HepG2 (cell line): ENCODE measurements around the gene CHPF. TPM values are rescaled to one million over a fixed set of nuclear protein-coding genes. Genes with fewer than 3 reads are reported as not detected.
A peak's percentile ranks its signal among the peaks of the same experiment; 100 is the strongest.

Experiments
- ATAC-seq: fragments of 200-7000 bp; cut with Tn5 transposase; 3 replicates; pipeline ENCODE4 v1.9.1; 2020; ENCODE audit warnings: mild to moderate bottlenecking, moderate library complexity
- BruUV-seq: library from RNA; stranded (reverse); fragments of 400-500 nt; replicated peaks from 2 replicates; lab custom pipeline; 2021; lab: Mats Ljungman, UMichigan
- CTCF ChIA-PET: fragments of 300-600 bp; formaldehyde crosslinking; extraction: SDS; loops from one replicate; lab custom pipeline; 2021; ENCODE audit warnings: low total read pairs, inconsistent platforms, low intra/inter-chr PET ratio; lab: Yijun Ruan, JAX
- POLR2A ChIA-PET: fragments of 350-600 bp; sonication (Branson Sonifier 250); formaldehyde crosslinking; loops from one replicate; lab custom pipeline; 2020; ENCODE audit warnings: antibody characterized with exemption, inconsistent platforms; lab: Yijun Ruan, JAX
- DNase-seq: peaks from one replicate; pipeline ENCODE4 v3.0.0-alpha.2; 2015; ENCODE audit warnings: low spot score
- FAIRE-seq: peaks from 3 replicates; lab custom pipeline; 2011; peaks lifted over from hg19 to GRCh38; lab: Jason Lieb, UNC
- H2AFZ ChIP-seq: one replicate; pipeline ENCODE4 v1.6.1; 2011; ENCODE audit warnings: low read length, inconsistent platforms
- H3K27ac ChIP-seq: fragments of 300-600 bp; 3 replicates; pipeline ENCODE4 v1.8.0; 2011; ENCODE audit warnings: mixed run types, mild to moderate bottlenecking, mixed read lengths, low read length, inconsistent platforms; ENCODE audit not compliant: insufficient read depth; ENCODE audit errors: extremely low read length
- H3K27me3 ChIP-seq, 2 experiments: fragments of 200-600 bp in 1 of 2; 2 replicates in 1 of 2; 3 replicates in 1 of 2; pipeline versions ENCODE4 v1.6.0 to v1.8.0; 2011; ENCODE audit warnings: low read length in 2 of 2, mild to moderate bottlenecking in 2 of 2, moderate library complexity in 2 of 2, inconsistent platforms in 1 of 2; ENCODE audit not compliant: insufficient read depth in 2 of 2, control insufficient read depth in 1 of 2
- H3K36me3 ChIP-seq, 2 experiments: fragments of 200-600 bp in 1 of 2; replicated peaks in 1 of 2; 2 replicates in 1 of 2; 3 replicates in 1 of 2; pipeline versions ENCODE4 v1.5.1 to v1.8.0; 2011; ENCODE audit warnings: low read length in 2 of 2, inconsistent platforms in 1 of 2; ENCODE audit not compliant: insufficient read depth in 2 of 2, control insufficient read depth in 1 of 2
- H3K4me1 ChIP-seq: 2 replicates; pipeline ENCODE4 v1.5.1; 2012; ENCODE audit warnings: low read length, inconsistent platforms; ENCODE audit not compliant: insufficient read depth
- H3K4me2 ChIP-seq: 2 replicates; pipeline ENCODE4 v1.6.0; 2011; ENCODE audit warnings: low read depth, low read length, inconsistent platforms
- H3K4me3 ChIP-seq, 3 experiments: fragments of 200-600 bp in 1 of 3; sonication (generic), shearing (Covaris generic) in 1 of 3; replicated peaks in 1 of 3; 2 replicates each; pipeline ENCODE4 v1.5.1; 2011 to 2016; ENCODE audit warnings: low read length in 3 of 3, inconsistent platforms in 2 of 3, low read depth in 2 of 3, mild to moderate bottlenecking in 2 of 3, control low read depth in 1 of 3, mixed read lengths in 1 of 3; ENCODE audit not compliant: insufficient read depth in 1 of 3
- H3K79me2 ChIP-seq: one replicate; pipeline ENCODE4 v1.6.1; 2011; ENCODE audit warnings: low read length, inconsistent platforms; ENCODE audit not compliant: insufficient read depth
- H3K9ac ChIP-seq: 2 replicates; pipeline ENCODE4 v1.6.0; 2011; ENCODE audit warnings: mild to moderate bottlenecking, low read depth, low read length, inconsistent platforms; ENCODE audit not compliant: insufficient read depth
- H3K9me3 ChIP-seq: 2 replicates; pipeline ENCODE4 v1.5.1; 2012; ENCODE audit warnings: mild to moderate bottlenecking, low read length
- H4K20me1 ChIP-seq: 2 replicates; pipeline ENCODE4 v1.6.0; 2011; ENCODE audit warnings: inconsistent platforms, mild to moderate bottlenecking, low read length, moderate library complexity; ENCODE audit not compliant: insufficient read depth
- BHLHE40 ChIP-seq: IDR thresholded peaks from 2 replicates; pipeline ENCODE4 v1.6.1; 2011; ENCODE audit warnings: low read length, improper control_type of control experiment
- DNMT1 ChIP-seq: sonication (generic); formaldehyde crosslinking; IDR thresholded peaks from 2 replicates; pipeline ENCODE4 v1.5.1; 2020; ENCODE audit warnings: mild to moderate bottlenecking, missing genetic modification reagents
- KAT8 ChIP-seq: IDR thresholded peaks from 2 replicates; pipeline ENCODE4 v1.6.1; 2016; ENCODE audit warnings: missing genetic modification reagents, missing compliant biosample characterization
- KLF12 ChIP-seq: sonication (generic); formaldehyde crosslinking; IDR thresholded peaks from 2 replicates; pipeline ENCODE4 v1.4.0; 2020; ENCODE audit warnings: missing genetic modification reagents, borderline replicate concordance
- MAX ChIP-seq: IDR thresholded peaks from 2 replicates; pipeline ENCODE4 v1.6.1; 2012; ENCODE audit warnings: inconsistent platforms
- RBFOX2 ChIP-seq: fragments of 200-400 bp; formaldehyde crosslinking; IDR thresholded peaks from 2 replicates; pipeline ENCODE4 v1.6.1; 2017; ENCODE audit warnings: low read depth, mild to moderate bottlenecking, low read length
- REL ChIP-seq: sonication (generic); formaldehyde crosslinking; conservative IDR thresholded peaks from 2 replicates; pipeline ENCODE4 v1.8.0; 2022; ENCODE audit warnings: mild to moderate bottlenecking, missing genetic modification reagents, moderate library complexity
- RELA ChIP-seq: sonication (generic); formaldehyde crosslinking; IDR thresholded peaks from 2 replicates; pipeline ENCODE4 v1.4.0; 2020; ENCODE audit warnings: missing genetic modification reagents
- REPIN1 ChIP-seq: sonication (generic); formaldehyde crosslinking; IDR thresholded peaks from 2 replicates; pipeline ENCODE4 v1.8.0; 2022; ENCODE audit warnings: missing genetic modification reagents, low read depth, mild to moderate bottlenecking, borderline replicate concordance
- TCF7L2 ChIP-seq: IDR thresholded peaks from 2 replicates; pipeline ENCODE4 v1.6.1; 2011; ENCODE audit warnings: mild to moderate bottlenecking, low read depth, low read length, moderate library complexity
- THAP9 ChIP-seq: sonication (generic); formaldehyde crosslinking; IDR thresholded peaks from 2 replicates; pipeline ENCODE4; 2020; ENCODE audit warnings: missing genetic modification reagents, mild to moderate bottlenecking, borderline replicate concordance
- ZBTB4 ChIP-seq: sonication (generic); formaldehyde crosslinking; IDR thresholded peaks from 2 replicates; pipeline ENCODE4 v1.4.0; 2020; ENCODE audit warnings: missing genetic modification reagents, mild to moderate bottlenecking, borderline replicate concordance
- ZMAT3 ChIP-seq: sonication (generic); formaldehyde crosslinking; conservative IDR thresholded peaks from 2 replicates; pipeline ENCODE4 v1.7.0; 2021; ENCODE audit warnings: missing genetic modification reagents
- ZNF382 ChIP-seq: sonication (generic); formaldehyde crosslinking; IDR thresholded peaks from 2 replicates; pipeline ENCODE4 v1.5.0; 2020; ENCODE audit warnings: missing genetic modification reagents, mild to moderate bottlenecking, borderline replicate concordance
- ZNF737 ChIP-seq: sonication (generic); formaldehyde crosslinking; IDR thresholded peaks from 2 replicates; pipeline ENCODE4 v1.5.0; 2020; ENCODE audit warnings: missing genetic modification reagents, mild to moderate bottlenecking, borderline replicate concordance
- ZNF839 ChIP-seq: sonication (generic); formaldehyde crosslinking; IDR thresholded peaks from 2 replicates; pipeline ENCODE4 v1.4.0; 2020; ENCODE audit warnings: missing genetic modification reagents, mild to moderate bottlenecking, borderline replicate concordance
- WGBS: methylation state at CpG from one replicate; pipeline ENCODE4 v1.1.6; 2017; ENCODE audit warnings: low lambda C conversion rate; 5-methylcytosine and 5-hydroxymethylcytosine counted together
- in situ Hi-C: cut with HindIII; loops from 2 replicates; pipeline ENCODE4 v1.10.0; 2017; ENCODE audit warnings: low pct_unique_long_range_greater_than_20kb; ENCODE audit not compliant: extremely low pct_ligation_motif_present
- intact Hi-C: fragments of 100-400 bp; cut with micrococcal nuclease; formaldehyde crosslinking; loops from one replicate; pipeline ENCODE4 v1.10.0; 2022; ENCODE audit not compliant: unreplicated experiment
- polyA plus RNA-seq, 8 experiments: library from polyadenylated mRNA; depleted of rRNA in 3 of 8; stranded (reverse) in 7 of 8; unstranded in 1 of 8; fragments of >200 nt; fragmentation: Illumina TruSeq in 4 of 8; extraction: Trizol in 4 of 8; gene quantifications; 2 replicates each; pipeline versions ENCODE4 v1.2.1 to v1.2.3, GENCODE V29; 2011 to 2016; ENCODE audit warnings: low read depth in 4 of 8, missing spikeins in 1 of 8, mixed read lengths in 1 of 8; ENCODE audit not compliant: insufficient read depth in 1 of 8
- total RNA-seq, 5 experiments: library from RNA; depleted of rRNA; stranded (reverse); fragments of >200 nt; fragmentation: Illumina TruSeq; extraction: Trizol; gene quantifications; 2 replicates each; pipeline ENCODE4 v1.2.3, GENCODE V29; 2016; ENCODE audit warnings: low read depth in 1 of 5

The CHPF gene
- total and polyA plus RNA-seq, 2 of the 13 experiments (the other 11 are each of a cell fraction or from before 2014, with no cell fraction given): 79.6 to 111 TPM

GRCh38 chr2:219571311-219572236 is 28.0 kb upstream of the CHPF start, which contains the start of gene OBSL1 (continued):
- peak; percentile 4; the same call in 1 of the 2 replicates for TF ChIP-seq REL (CRISPR knock-in tag)
- TF ChIP-seq ZNF382: no peak
- TF ChIP-seq ZNF737 (CRISPR knock-in tag): 0 out of 2 replicates have a peak, but pooled peaks have one; percentile 27
- TF ChIP-seq MAX: peak; percentile 82
- peak; percentile 83 for TF ChIP-seq ZBTB4 (CRISPR knock-in tag)

GRCh38 chr2:219570924-219571310 is 27.3 kb upstream of the CHPF start:
- H3K4me1 ChIP-seq: peaks cover 64% of the 10 kb centered on the region
- peak overlapping the region; percentile 88 for H3K4me2 ChIP-seq
- H3K9me3 ChIP-seq: no peaks in the 10 kb centered on the region
- intact Hi-C loops (no loop called here), in situ Hi-C loops (no loop called here)
- peak overlapping the region; percentile 90 to 95 (median 94) for H3K4me3 ChIP-seq
- H3K9ac ChIP-seq: peak overlapping the region; percentile 88
- ChIA-PET POLR2A (interaction anchor here (0.8 to 3.2 kb wide), 19 partner anchors 8 to 363 kb away, joined by 3 to 150 read pairs (median 4); partner anchors contain the start of genes CHPF, DNPEP, GMPPA and STK11IP), CTCF (interaction anchor here (2.9 kb wide), 1 partner anchor 72 kb away, joined by 13 read pairs; no protein-coding TSS in a partner anchor)
- BruUV-seq: no TSS peak
- no peaks in the 10 kb centered on the region for H3K27me3 ChIP-seq
- H3K36me3 ChIP-seq: peaks cover 2 to 25% of the 10 kb centered on the region in 2 experiments
- ATAC-seq (peak; percentile 6), DNase-seq (no peak), FAIRE-seq (no peak)
- H2AFZ ChIP-seq: no peak overlapping the region
- no peaks in the 10 kb centered on the region for H4K20me1 ChIP-seq
- H3K27ac ChIP-seq: peak overlapping the region; percentile 94
- WGBS: 0% methylated on average over 20 of the region's 55 CpGs
- H3K79me2 ChIP-seq: peaks cover 21% of the 10 kb centered on the region
- TF ChIP-seq DNMT1 (CRISPR knock-in tag): no peak
- TF ChIP-seq KAT8: no peak
- TF ChIP-seq TCF7L2: no peak
- TF ChIP-seq KLF12 (CRISPR knock-in tag): no peak
- TF ChIP-seq ZNF839 (CRISPR knock-in tag): no peak
- TF ChIP-seq RBFOX2: peak; percentile 77
- TF ChIP-seq REPIN1: no peak
- TF ChIP-seq RELA (CRISPR knock-in tag): no peak
- no peak for TF ChIP-seq BHLHE40
- no peak; the same call in 1 of the 2 replicates for TF ChIP-seq ZMAT3 (CRISPR knock-in tag)
- TF ChIP-seq THAP9 (CRISPR knock-in tag): no peak
